WTC11 (cell line): Measurements from ENCODE around the gene ATF3. TPM values are rescaled to one million over a fixed set of nuclear protein-coding genes. Genes with fewer than 3 reads are reported as not detected.

Experiments used
- ATAC-seq: fragments of 200-7000 bp; cut with Tn5 transposase; 2 replicates; pipeline ENCODE4 v1.10.0; 2021; ENCODE audit warnings: mild to moderate bottlenecking, moderate library complexity
- CTCF ChIA-PET: fragments of 300-600 bp; sonication (Branson Sonifier 250); formaldehyde crosslinking; loops from one replicate; lab custom pipeline; 2021; ENCODE audit warnings: antibody characterized with exemption; lab: Charles Lee
- POLR2A ChIA-PET: fragments of 350-600 bp; sonication (Branson Sonifier 250); formaldehyde crosslinking; loops from one replicate; lab custom pipeline; 2021; ENCODE audit warnings: antibody characterized with exemption; lab: Charles Lee
- DNase-seq: peaks from one replicate; pipeline ENCODE4 v3.0.0; 2021; ENCODE audit warnings: low spot score
- H3K27ac Mint-ChIP-seq: 2 replicates; pipeline ENCODE4 v1.8.0; 2021; ENCODE audit warnings: mixed read lengths
- H3K27me3 Mint-ChIP-seq: 2 replicates; pipeline ENCODE4 v1.8.0; 2021; ENCODE audit warnings: low read depth, mild to moderate bottlenecking, moderate library complexity, mixed read lengths
- H3K36me3 Mint-ChIP-seq: 2 replicates; pipeline ENCODE4 v1.8.0; 2021; ENCODE audit warnings: mixed read lengths
- H3K4me1 Mint-ChIP-seq: 2 replicates; pipeline ENCODE4 v1.8.0; 2022; ENCODE audit warnings: mixed read lengths
- H3K4me3 Mint-ChIP-seq: 2 replicates; pipeline ENCODE4 v1.8.0; 2021; ENCODE audit warnings: mild to moderate bottlenecking, moderate library complexity, mixed read lengths
- H3K9me3 Mint-ChIP-seq: 2 replicates; pipeline ENCODE4 v1.8.0; 2021; ENCODE audit warnings: mixed read lengths
- FOXP1 ChIP-seq: sonication (generic); formaldehyde crosslinking; IDR thresholded peaks from 2 replicates; pipeline ENCODE4 v1.8.0; 2022; ENCODE audit warnings: missing genetic modification reagents, mild to moderate bottlenecking, moderate library complexity, borderline replicate concordance
- KAT7 ChIP-seq: sonication (generic); formaldehyde crosslinking; IDR thresholded peaks from 2 replicates; pipeline ENCODE4 v1.8.1; 2023; ENCODE audit warnings: missing genetic modification reagents, mild to moderate bottlenecking, borderline replicate concordance
- NFYB ChIP-seq: sonication (generic); formaldehyde crosslinking; conservative IDR thresholded peaks from 2 replicates; pipeline ENCODE4 v1.8.0; 2022; ENCODE audit warnings: low read depth, missing genetic modification reagents
- NR3C1 ChIP-seq: sonication (generic); formaldehyde crosslinking; conservative IDR thresholded peaks from 2 replicates; pipeline ENCODE4 v1.8.1; 2023; ENCODE audit warnings: low read depth, mild to moderate bottlenecking, missing genetic modification reagents
- OVOL2 ChIP-seq: fragments of 250-450 bp; sonication (Bioruptor Pico); IDR thresholded peaks from 2 replicates; pipeline ENCODE4 v1.9.0; 2021; ENCODE audit warnings: mild to moderate bottlenecking, borderline replicate concordance
- RORB ChIP-seq: fragments of 250-450 bp; sonication (Bioruptor Pico); IDR thresholded peaks from 2 replicates; pipeline ENCODE4 v1.9.0; 2021; ENCODE audit warnings: mild to moderate bottlenecking
- SMAD3 ChIP-seq: sonication (generic); formaldehyde crosslinking; IDR thresholded peaks from 2 replicates; pipeline ENCODE4 v1.8.0; 2022; ENCODE audit warnings: missing genetic modification reagents, mild to moderate bottlenecking, borderline replicate concordance
- SP1 ChIP-seq: sonication (generic); formaldehyde crosslinking; conservative IDR thresholded peaks from 2 replicates; pipeline ENCODE4 v1.8.1; 2022; ENCODE audit warnings: missing genetic modification reagents
- ZNF671 ChIP-seq: fragments of 250-450 bp; sonication (Bioruptor Pico); IDR thresholded peaks from 2 replicates; pipeline ENCODE4 v1.8.0; 2021; ENCODE audit warnings: mild to moderate bottlenecking
- total RNA-seq: library from RNA; stranded (reverse); gene quantifications from 3 replicates; pipeline ENCODE4 v1.2.3, GENCODE V29; 2021
- TF ChIP-seq, protein P1 (sequence below): sonication (generic); formaldehyde crosslinking; IDR thresholded peaks from 2 replicates; pipeline ENCODE4 v1.8.0; 2022; ENCODE audit warnings: mild to moderate bottlenecking, missing genetic modification reagents
- TF ChIP-seq, protein P2 (sequence below): sonication (generic); formaldehyde crosslinking; IDR thresholded peaks from 2 replicates; pipeline ENCODE4 v1.8.1; 2022; ENCODE audit warnings: low read depth, mild to moderate bottlenecking, moderate library complexity, missing genetic modification reagents, borderline replicate concordance
- TF ChIP-seq, protein P3 (sequence below): sonication (generic); formaldehyde crosslinking; IDR thresholded peaks from 2 replicates; pipeline ENCODE4 v1.8.0; 2023; ENCODE audit warnings: missing genetic modification reagents, mild to moderate bottlenecking, borderline replicate concordance
- TF ChIP-seq, protein P4 (sequence below): sonication (generic); formaldehyde crosslinking; IDR thresholded peaks from 2 replicates; pipeline ENCODE4 v1.8.1; 2022; ENCODE audit warnings: mild to moderate bottlenecking, moderate library complexity, missing genetic modification reagents
- TF ChIP-seq, protein P5 (sequence below): fragments of 250-450 bp; sonication (Bioruptor Pico); IDR thresholded peaks from 2 replicates; pipeline ENCODE4 v1.9.0; 2021; ENCODE audit warnings: mild to moderate bottlenecking
- TF ChIP-seq, protein P6 (sequence below): sonication (generic); formaldehyde crosslinking; conservative IDR thresholded peaks from 2 replicates; pipeline ENCODE4 v1.8.1; 2023; ENCODE audit warnings: mild to moderate bottlenecking, low read depth, missing genetic modification reagents, moderate library complexity
- TF ChIP-seq, protein P7 (sequence below): fragments of 250-450 bp; sonication (Bioruptor Pico); IDR thresholded peaks from 2 replicates; pipeline ENCODE4 v1.9.0; 2021; ENCODE audit warnings: mild to moderate bottlenecking

The ATF3 gene
- total RNA-seq, 1 experiment from 2014 or later: 19.4 TPM

DNA sequence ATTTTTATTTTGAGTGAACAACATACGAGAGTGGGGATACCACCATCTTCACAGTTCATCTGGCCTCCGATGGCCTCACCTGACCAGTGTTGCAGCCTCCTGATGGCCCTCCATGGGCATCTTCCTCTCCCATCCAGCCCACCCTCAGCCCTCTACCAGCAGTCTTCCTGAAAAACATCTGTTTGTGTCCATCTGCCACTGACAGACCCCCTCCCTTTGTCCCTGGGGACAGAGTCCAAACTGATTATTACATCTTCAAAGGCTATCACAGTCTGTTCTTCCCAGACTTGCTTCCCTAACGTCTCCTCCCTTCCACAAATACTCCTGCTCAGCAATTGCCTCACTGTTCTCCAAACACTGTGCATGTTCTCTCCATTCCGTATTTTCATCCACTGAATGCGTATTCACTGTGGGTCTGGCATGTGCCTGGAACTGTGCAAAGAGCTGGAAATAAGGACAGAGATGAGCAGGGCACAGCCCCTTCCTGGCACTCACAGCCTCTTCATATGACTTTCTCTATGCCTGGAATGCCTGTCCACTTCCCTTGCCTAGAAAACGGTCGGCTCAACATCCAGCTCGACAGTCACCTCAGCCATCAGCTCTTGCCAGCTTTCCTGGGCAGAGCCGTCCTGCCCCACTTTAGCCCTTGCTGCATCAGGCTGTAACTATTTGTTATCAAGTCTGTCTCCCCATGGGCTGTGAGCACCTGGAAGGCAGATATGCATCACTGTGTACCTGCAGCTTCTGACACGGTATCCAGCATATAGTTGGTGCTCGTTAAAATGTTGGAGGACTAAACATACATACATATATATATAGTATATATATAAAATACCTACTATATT lies 8.3 kb upstream of the ATF3 start:
- DNase-seq (no peak), ATAC-seq (no peak)
- CTCF ChIA-PET: interaction anchor here (0.6 to 1.8 kb wide), 4 partner anchors 9 to 144 kb away, joined by 3 to 5 read pairs (median 5); no protein-coding TSS in a partner anchor
- Mint-ChIP-seq H3K4me1 (peaks cover 24% of the 10 kb centered on the region), H3K27me3 (peaks cover 46% of the 10 kb centered on the region), H3K4me3 (no peak overlapping the region), H3K27ac (no peak overlapping the region), H3K36me3 (no peaks in the 10 kb centered on the region), H3K9me3 (no peaks in the 10 kb centered on the region)
- TF ChIP-seq NR3C1 (CRISPR knock-in tag): no peak
- TF ChIP-seq NFYB (CRISPR knock-in tag): no peak
- no peak for TF ChIP-seq OVOL2
- TF ChIP-seq RORB (CRISPR knock-in tag): no peak
- TF ChIP-seq KAT7 (CRISPR knock-in tag): no peak
- TF ChIP-seq, protein P1, sequence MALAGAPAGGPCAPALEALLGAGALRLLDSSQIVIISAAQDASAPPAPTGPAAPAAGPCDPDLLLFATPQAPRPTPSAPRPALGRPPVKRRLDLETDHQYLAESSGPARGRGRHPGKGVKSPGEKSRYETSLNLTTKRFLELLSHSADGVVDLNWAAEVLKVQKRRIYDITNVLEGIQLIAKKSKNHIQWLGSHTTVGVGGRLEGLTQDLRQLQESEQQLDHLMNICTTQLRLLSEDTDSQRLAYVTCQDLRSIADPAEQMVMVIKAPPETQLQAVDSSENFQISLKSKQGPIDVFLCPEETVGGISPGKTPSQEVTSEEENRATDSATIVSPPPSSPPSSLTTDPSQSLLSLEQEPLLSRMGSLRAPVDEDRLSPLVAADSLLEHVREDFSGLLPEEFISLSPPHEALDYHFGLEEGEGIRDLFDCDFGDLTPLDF (CRISPR knock-in tag): no peak
- POLR2A ChIA-PET: no interaction called here

DNA sequence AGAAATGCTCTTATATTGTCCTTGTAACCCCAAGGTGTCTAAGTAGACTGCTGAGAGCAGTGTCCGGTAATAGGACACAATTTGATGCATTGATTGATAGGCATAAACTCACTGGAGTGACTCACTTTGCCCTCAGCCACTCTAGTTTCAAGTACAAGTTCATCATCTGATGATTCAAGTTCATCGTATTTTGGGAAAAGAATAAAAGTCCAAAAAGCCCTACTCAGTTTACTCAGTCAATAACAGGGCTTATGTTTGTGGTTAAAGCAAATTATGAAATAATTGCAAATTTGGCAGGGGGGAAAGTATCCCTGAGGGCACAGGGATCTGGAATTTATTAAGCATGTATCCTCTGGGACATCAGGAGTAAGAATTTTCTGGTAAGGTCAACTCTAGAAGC lies 7.6 kb upstream of the ATF3 start:
- Mint-ChIP-seq H3K4me3 (no peak overlapping the region), H3K4me1 (peaks cover 24% of the 10 kb centered on the region)
- POLR2A ChIA-PET: no interaction called here
- TF ChIP-seq, protein P2, sequence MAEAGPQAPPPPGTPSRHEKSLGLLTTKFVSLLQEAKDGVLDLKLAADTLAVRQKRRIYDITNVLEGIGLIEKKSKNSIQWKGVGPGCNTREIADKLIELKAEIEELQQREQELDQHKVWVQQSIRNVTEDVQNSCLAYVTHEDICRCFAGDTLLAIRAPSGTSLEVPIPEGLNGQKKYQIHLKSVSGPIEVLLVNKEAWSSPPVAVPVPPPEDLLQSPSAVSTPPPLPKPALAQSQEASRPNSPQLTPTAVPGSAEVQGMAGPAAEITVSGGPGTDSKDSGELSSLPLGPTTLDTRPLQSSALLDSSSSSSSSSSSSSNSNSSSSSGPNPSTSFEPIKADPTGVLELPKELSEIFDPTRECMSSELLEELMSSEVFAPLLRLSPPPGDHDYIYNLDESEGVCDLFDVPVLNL (CRISPR knock-in tag): no peak
- TF ChIP-seq SP1 (CRISPR knock-in tag) (no peak), ZNF671 (CRISPR knock-in tag) (no peak)
- TF ChIP-seq, protein P3, sequence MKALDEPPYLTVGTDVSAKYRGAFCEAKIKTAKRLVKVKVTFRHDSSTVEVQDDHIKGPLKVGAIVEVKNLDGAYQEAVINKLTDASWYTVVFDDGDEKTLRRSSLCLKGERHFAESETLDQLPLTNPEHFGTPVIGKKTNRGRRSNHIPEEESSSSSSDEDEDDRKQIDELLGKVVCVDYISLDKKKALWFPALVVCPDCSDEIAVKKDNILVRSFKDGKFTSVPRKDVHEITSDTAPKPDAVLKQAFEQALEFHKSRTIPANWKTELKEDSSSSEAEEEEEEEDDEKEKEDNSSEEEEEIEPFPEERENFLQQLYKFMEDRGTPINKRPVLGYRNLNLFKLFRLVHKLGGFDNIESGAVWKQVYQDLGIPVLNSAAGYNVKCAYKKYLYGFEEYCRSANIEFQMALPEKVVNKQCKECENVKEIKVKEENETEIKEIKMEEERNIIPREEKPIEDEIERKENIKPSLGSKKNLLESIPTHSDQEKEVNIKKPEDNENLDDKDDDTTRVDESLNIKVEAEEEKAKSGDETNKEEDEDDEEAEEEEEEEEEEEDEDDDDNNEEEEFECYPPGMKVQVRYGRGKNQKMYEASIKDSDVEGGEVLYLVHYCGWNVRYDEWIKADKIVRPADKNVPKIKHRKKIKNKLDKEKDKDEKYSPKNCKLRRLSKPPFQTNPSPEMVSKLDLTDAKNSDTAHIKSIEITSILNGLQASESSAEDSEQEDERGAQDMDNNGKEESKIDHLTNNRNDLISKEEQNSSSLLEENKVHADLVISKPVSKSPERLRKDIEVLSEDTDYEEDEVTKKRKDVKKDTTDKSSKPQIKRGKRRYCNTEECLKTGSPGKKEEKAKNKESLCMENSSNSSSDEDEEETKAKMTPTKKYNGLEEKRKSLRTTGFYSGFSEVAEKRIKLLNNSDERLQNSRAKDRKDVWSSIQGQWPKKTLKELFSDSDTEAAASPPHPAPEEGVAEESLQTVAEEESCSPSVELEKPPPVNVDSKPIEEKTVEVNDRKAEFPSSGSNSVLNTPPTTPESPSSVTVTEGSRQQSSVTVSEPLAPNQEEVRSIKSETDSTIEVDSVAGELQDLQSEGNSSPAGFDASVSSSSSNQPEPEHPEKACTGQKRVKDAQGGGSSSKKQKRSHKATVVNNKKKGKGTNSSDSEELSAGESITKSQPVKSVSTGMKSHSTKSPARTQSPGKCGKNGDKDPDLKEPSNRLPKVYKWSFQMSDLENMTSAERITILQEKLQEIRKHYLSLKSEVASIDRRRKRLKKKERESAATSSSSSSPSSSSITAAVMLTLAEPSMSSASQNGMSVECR (CRISPR knock-in tag): no peak
- TF ChIP-seq, protein P4, sequence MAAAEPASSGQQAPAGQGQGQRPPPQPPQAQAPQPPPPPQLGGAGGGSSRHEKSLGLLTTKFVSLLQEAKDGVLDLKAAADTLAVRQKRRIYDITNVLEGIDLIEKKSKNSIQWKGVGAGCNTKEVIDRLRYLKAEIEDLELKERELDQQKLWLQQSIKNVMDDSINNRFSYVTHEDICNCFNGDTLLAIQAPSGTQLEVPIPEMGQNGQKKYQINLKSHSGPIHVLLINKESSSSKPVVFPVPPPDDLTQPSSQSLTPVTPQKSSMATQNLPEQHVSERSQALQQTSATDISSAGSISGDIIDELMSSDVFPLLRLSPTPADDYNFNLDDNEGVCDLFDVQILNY: no peak
- TF ChIP-seq, all 79 proteins: peak for 0
- Mint-ChIP-seq H3K36me3 (no peaks in the 10 kb centered on the region), H3K27ac (no peak overlapping the region), H3K9me3 (no peaks in the 10 kb centered on the region), H3K27me3 (peaks cover 53% of the 10 kb centered on the region)
- CTCF ChIA-PET: interaction anchor here (0.6 to 1.8 kb wide), 3 partner anchors 8 to 145 kb away, joined by 3 to 5 read pairs (median 5); no protein-coding TSS in a partner anchor
- DNase-seq (no peak), ATAC-seq (no peak)

DNA sequence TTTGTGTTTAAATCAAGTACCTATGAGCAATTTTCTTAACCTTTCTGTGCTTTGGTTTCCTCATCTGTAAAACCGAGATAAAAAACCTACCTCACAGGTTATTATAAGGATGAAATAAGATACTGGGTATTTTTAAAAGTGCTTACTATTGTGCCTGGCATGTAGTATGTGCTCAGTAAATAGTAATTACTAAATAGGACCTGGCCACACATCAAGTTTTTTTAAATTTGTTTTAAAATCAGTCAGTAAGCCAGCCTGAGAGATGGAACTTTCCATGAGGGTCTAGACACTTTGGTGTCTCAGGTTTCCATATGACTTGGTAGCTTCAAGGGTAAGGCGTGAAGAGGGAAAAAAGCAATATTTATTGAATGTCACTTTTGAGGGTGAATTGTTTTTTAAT lies 7.0 kb upstream of the ATF3 start:
- Mint-ChIP-seq H3K27ac (no peak overlapping the region), H3K4me3 (no peak overlapping the region), H3K9me3 (no peaks in the 10 kb centered on the region), H3K4me1 (peaks cover 24% of the 10 kb centered on the region), H3K36me3 (no peaks in the 10 kb centered on the region), H3K27me3 (peaks cover 58% of the 10 kb centered on the region)
- ChIA-PET CTCF (no interaction called here), POLR2A (no interaction called here)
- TF ChIP-seq FOXP1 (CRISPR knock-in tag) (no peak), OVOL2 (no peak), SMAD3 (CRISPR knock-in tag) (no peak)
- TF ChIP-seq, protein P5, sequence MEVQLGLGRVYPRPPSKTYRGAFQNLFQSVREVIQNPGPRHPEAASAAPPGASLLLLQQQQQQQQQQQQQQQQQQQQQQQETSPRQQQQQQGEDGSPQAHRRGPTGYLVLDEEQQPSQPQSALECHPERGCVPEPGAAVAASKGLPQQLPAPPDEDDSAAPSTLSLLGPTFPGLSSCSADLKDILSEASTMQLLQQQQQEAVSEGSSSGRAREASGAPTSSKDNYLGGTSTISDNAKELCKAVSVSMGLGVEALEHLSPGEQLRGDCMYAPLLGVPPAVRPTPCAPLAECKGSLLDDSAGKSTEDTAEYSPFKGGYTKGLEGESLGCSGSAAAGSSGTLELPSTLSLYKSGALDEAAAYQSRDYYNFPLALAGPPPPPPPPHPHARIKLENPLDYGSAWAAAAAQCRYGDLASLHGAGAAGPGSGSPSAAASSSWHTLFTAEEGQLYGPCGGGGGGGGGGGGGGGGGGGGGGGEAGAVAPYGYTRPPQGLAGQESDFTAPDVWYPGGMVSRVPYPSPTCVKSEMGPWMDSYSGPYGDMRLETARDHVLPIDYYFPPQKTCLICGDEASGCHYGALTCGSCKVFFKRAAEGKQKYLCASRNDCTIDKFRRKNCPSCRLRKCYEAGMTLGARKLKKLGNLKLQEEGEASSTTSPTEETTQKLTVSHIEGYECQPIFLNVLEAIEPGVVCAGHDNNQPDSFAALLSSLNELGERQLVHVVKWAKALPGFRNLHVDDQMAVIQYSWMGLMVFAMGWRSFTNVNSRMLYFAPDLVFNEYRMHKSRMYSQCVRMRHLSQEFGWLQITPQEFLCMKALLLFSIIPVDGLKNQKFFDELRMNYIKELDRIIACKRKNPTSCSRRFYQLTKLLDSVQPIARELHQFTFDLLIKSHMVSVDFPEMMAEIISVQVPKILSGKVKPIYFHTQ: no peak
- TF ChIP-seq, protein P6, sequence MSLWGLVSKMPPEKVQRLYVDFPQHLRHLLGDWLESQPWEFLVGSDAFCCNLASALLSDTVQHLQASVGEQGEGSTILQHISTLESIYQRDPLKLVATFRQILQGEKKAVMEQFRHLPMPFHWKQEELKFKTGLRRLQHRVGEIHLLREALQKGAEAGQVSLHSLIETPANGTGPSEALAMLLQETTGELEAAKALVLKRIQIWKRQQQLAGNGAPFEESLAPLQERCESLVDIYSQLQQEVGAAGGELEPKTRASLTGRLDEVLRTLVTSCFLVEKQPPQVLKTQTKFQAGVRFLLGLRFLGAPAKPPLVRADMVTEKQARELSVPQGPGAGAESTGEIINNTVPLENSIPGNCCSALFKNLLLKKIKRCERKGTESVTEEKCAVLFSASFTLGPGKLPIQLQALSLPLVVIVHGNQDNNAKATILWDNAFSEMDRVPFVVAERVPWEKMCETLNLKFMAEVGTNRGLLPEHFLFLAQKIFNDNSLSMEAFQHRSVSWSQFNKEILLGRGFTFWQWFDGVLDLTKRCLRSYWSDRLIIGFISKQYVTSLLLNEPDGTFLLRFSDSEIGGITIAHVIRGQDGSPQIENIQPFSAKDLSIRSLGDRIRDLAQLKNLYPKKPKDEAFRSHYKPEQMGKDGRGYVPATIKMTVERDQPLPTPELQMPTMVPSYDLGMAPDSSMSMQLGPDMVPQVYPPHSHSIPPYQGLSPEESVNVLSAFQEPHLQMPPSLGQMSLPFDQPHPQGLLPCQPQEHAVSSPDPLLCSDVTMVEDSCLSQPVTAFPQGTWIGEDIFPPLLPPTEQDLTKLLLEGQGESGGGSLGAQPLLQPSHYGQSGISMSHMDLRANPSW (CRISPR knock-in tag): no peak
- TF ChIP-seq, protein P7, sequence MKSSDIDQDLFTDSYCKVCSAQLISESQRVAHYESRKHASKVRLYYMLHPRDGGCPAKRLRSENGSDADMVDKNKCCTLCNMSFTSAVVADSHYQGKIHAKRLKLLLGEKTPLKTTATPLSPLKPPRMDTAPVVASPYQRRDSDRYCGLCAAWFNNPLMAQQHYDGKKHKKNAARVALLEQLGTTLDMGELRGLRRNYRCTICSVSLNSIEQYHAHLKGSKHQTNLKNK: no peak
- DNase-seq (no peak), ATAC-seq (no peak)
